HG02884 (cell line): Measurements from ENCODE around the gene PYROXD2.

Experiments
- ATAC-seq: cut with Tn5 transposase; IDR thresholded peaks from one replicate; pipeline ENCODE4 v1.9.1; 2021; ENCODE audit warnings: mild to moderate bottlenecking, moderate library complexity; ENCODE audit not compliant: unreplicated experiment

The PYROXD2 gene

GRCh38 chr10:98340261-98340939 is 74.6 kb downstream of the PYROXD2 start:
- peak; percentile 53 for ATAC-seq

- ATAC-seq: peak; percentile 78
These were observed 75.2 kb downstream of the PYROXD2 start for GRCh38 chr10:98339799-98340198.

- ATAC-seq: no peak
These were observed 76.1 kb downstream of the PYROXD2 start for GRCh38 chr10:98338896-98339295.

GRCh38 chr10:98338318-98338717 is 76.7 kb downstream of the PYROXD2 start:
- no peak for ATAC-seq

GRCh38 chr10:98337484-98337883 is 77.5 kb downstream of the PYROXD2 start:
- ATAC-seq: no peak
